Mononuclear cell (primary cell): ENCODE measurements around the gene PRRT1B. TPM values are rescaled to one million over a fixed set of nuclear protein-coding genes. Genes with fewer than 3 reads are reported as not detected.
A peak's percentile ranks its signal among the peaks of the same experiment; 100 is the strongest.
"Not testable (repeated sequence)": the region's sequence is repeated elsewhere in the genome, so short reads cannot be mapped to it uniquely, and the experiment has no call there.

Experiments
- H3K27me3 ChIP-seq: 2 replicates; pipeline ENCODE4 v1.6.0; 2011; ENCODE audit warnings: low read length, control low read depth; ENCODE audit not compliant: insufficient read depth
- H3K4me1 ChIP-seq: 2 replicates; pipeline ENCODE4 v1.5.1; 2011; ENCODE audit warnings: mild to moderate bottlenecking, low read length, control low read depth; ENCODE audit not compliant: insufficient read depth
- H3K4me3 ChIP-seq: 2 replicates; pipeline ENCODE4 v1.5.1; 2011; ENCODE audit warnings: mild to moderate bottlenecking, low read length, moderate library complexity
- H3K9me3 ChIP-seq: 2 replicates; pipeline ENCODE4 v1.5.1; 2011; ENCODE audit warnings: low read depth, mild to moderate bottlenecking, control low read depth, low read length
- total RNA-seq: library from RNA; depleted of rRNA; stranded (reverse); fragments of >200 nt; gene quantifications from one replicate; pipeline ENCODE4 v1.2.3, GENCODE V29; 2012

The PRRT1B gene
- total RNA-seq = not detected

DNA sequence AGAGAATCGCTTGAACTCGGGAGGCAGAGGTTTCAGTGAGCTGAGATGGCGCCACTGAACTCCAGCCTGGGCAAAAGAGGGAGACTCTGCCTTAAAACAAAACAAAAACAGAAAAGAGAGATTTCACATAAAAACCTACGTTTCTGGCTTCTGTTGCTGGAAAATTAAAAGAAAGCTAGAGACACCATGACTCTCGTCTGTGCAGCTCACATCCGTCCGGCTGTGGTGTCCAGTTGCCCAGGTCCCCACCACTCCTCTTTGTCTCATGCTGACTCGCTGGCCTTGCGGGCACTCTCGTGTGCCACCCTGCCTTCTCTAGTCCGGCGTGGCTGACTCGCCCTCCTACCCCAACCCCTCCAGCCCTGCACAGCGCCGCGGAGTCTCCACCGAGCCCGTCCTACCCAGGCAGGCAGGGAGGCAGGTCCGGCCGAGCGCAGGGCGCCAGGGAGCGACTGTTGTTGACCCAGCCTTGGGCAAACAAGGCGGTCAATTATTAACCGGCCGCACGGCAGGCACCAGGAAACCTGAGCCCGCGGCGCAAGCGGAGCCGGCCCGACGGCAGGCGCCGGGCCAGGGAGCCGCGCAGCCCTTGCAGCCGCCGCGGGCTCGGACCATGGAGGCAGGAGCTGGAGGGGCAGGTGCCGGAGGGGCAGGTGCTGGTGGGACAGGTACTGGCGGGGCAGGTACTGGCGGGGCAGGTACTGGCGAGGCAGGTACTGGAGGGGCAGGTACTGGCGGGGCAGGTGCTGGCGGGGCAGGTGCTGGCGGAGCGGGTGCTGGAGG lies at the start of gene PRRT1B:
PRRT1B (plus strand) TSS at position 521 of the 783 bp plus-strand sequence; CDS start at position 614, 93 bp downstream.
- Histone ChIP-seq H3K9me3 (peaks cover 12% of the 10 kb centered on the region), H3K4me3 (no peak within 1 kb of the TSS), H3K4me1 (peaks cover 5% of the 10 kb centered on the region), H3K27me3 (peaks cover 30% of the 10 kb centered on the region)

DNA sequence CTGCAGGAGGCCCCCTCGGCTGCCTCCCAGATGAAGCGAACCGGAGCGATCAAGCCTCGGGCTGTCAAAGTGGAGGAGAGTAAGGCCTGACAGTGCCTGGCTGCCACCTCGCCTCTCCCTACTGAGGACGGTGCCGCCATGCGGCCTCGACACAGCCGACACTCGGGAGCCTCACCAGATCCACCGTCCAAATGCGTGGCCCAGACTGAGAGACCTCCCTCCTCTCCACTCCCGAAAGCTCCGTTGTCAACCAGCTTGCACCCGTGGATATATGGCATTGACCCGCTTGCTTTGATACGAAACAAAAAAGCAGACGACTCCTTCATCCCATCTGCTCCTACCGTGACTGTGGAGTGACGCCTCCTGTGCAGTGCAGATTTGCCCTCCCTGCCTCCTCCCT lies 49.5 kb upstream of the PRRT1B start:
- Histone ChIP-seq H3K4me3 (no peak overlapping the region), H3K9me3 (no peaks in the 10 kb centered on the region), H3K27me3 (no peaks in the 10 kb centered on the region), H3K4me1 (peaks cover 17% of the 10 kb centered on the region)

DNA sequence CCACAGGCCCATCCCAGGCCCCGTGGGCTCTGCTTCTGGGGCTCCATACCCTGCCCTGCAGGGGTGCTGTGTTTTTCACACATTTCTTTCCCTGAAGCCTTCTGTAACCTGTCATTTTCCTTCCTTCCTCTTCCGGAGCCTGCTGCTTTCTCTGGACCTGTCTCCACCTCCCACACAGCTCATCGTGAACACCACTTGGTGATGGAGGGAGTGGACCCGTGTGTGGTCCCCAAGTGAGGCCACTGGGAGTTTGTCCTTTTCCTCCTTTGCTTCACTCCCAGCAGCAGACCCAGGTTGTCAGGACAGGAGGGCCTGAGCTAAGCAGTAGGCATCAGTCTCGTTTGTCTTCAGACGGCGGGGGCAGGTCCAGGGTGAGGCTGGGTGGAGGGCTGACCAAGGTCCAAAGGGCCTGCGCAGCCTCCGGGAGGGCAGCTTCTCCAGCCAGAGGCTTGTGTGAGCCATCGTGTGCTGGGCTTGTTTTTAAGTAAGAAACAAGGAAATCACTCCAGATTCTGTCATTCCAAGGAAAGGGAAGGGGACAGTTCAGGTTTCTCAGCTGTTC lies 48.4 kb upstream of the PRRT1B start:
- Histone ChIP-seq H3K4me1 (peaks cover 29% of the 10 kb centered on the region), H3K9me3 (no peaks in the 10 kb centered on the region), H3K27me3 (no peaks in the 10 kb centered on the region), H3K4me3 (no peak overlapping the region)

DNA sequence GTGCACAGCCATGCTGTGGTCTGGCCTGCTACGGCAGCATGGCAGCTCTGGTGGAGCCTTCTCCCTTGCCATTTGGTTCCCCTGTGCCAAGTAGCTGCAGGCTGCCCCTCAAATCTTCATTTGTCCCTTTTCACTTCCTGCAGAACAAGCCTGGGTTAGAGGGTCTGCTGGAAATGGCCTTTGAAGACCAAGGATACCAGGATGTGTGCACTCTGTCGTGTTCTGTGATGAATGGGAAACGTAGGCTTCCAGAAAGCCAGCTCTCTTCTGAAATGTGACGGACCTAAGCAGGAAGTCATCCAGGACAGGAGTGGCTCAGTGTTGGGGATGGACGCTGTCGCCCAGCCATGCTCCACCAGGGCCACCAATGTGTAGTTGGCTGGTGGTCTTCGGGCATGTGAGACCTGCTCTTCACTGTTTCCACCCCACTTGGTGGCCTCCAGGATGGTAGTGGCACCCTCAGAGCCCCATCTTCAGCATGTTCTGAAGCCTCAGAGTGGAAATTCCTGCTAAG lies 46.0 kb upstream of the PRRT1B start:
- H3K4me3 ChIP-seq = no peak overlapping the region
- no peaks in the 10 kb centered on the region for H3K9me3 ChIP-seq
- peaks cover 49% of the 10 kb centered on the region for H3K4me1 ChIP-seq
- no peaks in the 10 kb centered on the region for H3K27me3 ChIP-seq

DNA sequence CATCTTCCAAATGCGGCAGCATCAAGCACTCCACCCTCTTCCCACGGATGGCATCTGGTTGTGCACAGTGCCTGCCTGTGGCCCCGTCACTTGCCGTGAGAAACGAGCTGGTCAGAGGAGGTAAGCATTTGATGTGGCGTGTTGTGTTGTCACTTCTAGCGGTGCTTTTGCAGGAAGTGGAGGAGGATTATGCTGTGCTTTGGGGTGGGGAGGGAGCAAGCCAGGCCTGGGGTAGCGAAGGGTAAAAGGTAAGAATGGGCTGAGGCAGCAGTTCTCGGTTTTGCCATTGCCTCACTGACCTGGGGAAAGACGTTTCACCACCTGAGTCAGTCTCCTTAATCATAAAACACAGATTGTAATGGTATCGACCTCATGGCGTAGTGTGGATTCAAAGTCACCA lies 44.9 kb upstream of the PRRT1B start:
- no peaks in the 10 kb centered on the region for H3K9me3 ChIP-seq
- H3K27me3 ChIP-seq = no peaks in the 10 kb centered on the region
- no peak overlapping the region for H3K4me3 ChIP-seq
- peaks cover 51% of the 10 kb centered on the region for H3K4me1 ChIP-seq

DNA sequence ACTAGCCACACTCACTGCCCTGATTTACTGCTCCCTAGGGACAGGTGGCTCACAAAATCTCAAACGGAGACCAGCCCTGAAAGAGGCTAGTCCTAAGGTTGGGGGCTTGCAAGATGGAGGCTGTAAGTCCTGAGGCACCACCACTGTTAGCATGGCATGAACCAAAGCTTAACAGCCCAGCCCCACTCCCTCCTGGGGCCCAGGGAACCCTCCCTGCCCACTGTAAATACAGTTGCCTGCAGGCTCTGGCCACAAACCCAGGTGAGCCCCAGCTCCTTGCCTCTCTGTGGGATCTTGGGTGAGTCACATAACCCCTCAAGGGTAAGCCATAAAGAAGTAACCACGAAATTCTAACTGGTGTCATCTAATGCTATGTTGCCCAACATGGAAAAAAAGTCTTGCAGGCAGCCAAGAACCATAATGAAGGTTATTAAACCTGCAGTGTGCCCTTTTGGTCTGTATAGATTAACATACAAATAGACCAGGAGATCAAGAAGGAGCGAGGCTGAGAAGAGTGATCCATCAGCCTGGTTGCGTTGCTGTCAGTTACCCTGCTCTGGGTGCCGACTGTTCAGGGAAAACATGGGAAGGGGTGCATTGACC lies 44.3 kb upstream of the PRRT1B start:
- Histone ChIP-seq H3K4me3 (no peak overlapping the region), H3K27me3 (no peaks in the 10 kb centered on the region), H3K4me1 (peaks cover 51% of the 10 kb centered on the region), H3K9me3 (no peaks in the 10 kb centered on the region)

DNA sequence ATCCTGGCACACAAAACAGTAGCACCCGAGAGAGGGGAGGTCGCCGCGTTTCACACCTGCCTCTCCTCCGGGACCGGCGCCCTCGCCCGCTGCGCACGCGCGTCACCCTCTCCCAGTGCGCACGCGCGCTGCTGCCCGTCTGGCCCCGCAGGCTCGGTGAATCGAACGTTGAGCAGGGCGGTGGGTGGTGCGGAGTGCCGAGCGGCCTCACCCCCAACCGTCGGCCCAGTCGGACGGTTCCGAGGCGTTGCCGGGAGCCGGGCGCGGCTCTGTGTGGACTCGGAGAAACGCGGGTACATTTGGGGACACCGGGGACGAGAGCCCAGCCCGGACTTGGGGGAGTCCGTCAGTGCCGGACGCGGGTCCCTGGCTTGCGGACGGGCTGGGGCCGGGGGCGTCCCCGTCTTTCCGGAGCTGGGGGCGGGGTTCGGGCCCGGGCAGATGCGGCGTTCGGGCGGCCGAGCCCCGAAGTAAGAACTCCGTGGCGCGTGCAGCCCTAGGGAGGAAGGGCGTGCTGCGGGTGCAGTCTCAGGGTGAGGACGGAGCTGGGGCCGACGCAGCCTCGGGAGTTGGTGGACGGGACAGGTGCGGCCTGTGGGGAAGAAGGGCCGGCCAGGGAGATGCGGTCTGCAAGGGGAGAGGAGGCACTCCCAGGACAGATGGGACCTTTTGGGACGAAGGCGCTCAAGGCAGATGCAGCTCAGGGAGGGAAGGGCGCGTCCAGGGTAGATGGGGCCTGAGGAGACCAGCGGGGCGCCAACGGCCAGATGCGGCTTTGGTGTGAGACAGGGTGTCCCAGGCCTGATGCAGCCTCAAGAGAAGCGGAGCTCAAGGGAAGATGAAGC lies 42.3 kb upstream of the PRRT1B start, which contains the start of gene POMT1:
POMT1 (plus strand) TSS at position 138 of the 845 bp plus-strand sequence. CDS start 1,301 bp downstream, outside the sequence.
- Histone ChIP-seq H3K27me3 (no peaks in the 10 kb centered on the region), H3K9me3 (no peaks in the 10 kb centered on the region), H3K4me1 (peaks cover 51% of the 10 kb centered on the region), H3K4me3 (peak within 1 kb of the TSS; percentile 86)

DNA sequence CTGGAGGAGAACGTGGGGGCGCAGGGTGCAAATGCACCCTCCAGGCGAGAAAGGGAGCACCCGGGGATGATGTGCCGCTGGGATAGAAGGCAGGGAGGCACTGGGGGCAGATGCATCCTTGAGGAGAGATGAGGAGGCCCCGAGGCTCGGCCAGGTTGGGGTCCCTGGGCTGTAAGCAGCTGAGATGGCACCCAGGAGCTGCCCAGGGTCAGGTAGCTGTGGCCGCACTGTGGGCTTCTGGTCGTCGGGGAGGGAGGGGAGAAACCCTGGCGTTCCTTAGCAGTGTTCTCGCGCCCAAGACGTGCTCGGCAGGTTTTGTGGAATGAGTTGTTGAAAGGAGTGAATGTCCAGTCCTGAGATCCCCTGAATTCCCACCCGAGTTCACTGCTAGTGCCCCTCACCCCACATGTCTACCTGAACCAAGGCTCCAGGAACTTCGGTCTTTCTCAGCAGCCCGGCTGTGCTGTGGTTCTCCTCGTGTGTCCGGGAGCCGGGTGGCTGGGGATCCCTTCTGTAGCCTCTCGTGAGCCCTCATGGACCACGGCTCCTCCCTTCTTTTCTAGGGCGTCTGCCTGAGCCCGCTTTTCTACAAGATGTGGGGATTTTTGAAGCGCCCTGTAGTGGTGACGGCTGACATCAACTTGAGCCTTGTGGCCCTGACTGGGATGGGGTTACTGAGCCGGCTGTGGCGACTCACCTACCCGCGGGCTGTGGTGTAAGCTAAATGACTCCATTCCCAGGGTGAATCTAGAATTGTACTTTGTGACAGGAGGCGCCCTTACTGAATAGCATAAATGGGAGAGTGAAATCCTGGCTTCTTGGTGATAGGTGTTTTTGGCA lies 41.5 kb upstream of the PRRT1B start:
- peaks cover 51% of the 10 kb centered on the region for H3K4me1 ChIP-seq
- H3K9me3 ChIP-seq = no peaks in the 10 kb centered on the region
- no peaks in the 10 kb centered on the region for H3K27me3 ChIP-seq
- H3K4me3 ChIP-seq = peak overlapping the region; percentile 86

DNA sequence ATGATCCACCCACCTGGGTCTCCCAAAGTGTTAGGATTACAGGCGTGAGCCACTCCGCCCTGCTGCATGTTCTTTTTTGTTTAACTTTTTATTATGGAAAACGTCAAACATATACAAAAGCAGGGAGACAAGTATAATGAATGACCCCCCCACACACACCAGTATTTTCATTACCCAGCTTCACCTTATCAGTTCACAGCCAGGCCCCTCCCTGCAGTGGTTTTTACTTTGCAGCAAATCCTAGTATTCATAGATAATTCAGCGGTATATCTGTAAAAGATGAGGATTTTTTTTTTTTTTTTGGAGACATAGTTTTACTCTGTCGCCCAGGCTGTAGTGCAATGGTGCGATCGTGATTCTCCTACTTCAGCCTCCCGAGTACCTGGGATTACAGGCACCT lies 40.3 kb upstream of the PRRT1B start:
- Histone ChIP-seq H3K27me3 (no peaks in the 10 kb centered on the region), H3K4me3 (no peak overlapping the region), H3K9me3 (no peaks in the 10 kb centered on the region), H3K4me1 (peaks cover 40% of the 10 kb centered on the region)

DNA sequence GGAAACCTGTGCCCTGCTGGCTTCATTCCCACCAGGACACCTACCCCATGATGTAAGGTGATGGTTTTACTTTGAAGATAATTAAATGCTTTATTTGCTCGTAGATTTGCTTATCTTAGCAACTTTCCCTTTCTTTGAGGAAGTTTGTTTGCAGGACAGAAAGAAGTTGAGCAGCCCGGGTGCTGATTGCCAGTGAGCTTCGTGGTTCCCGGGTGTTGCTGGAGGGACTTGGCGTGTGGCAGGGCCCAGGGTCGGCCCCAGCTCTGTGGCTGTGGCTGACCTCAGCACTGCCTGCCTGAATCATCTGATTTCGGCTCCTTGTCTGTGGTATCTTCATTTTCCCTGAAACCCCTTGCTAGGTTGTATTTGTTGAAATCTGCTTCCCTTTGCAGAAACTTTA lies 33.9 kb upstream of the PRRT1B start:
- Histone ChIP-seq H3K27me3 (no peaks in the 10 kb centered on the region), H3K4me3 (no peak overlapping the region), H3K4me1 (no peaks in the 10 kb centered on the region), H3K9me3 (peaks cover 11% of the 10 kb centered on the region)

DNA sequence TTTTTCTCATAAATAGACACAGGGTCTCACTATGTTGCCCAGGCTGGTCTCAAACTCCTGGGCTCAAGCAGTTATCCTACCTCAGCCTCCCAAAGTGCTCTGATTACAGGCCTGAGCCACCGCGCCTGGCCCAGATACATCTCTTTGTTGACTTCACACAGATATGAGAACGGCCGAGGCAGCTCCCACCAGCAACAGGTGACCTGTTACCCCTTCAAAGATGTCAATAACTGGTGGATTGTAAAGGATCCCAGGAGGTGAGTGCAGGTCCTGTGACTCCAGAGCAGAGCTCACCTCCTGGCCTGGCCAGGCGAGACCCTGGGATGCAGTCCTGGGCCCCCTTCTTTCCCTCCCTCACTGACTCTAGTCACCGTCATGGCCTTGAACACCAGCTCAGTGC lies 33.4 kb upstream of the PRRT1B start:
- Histone ChIP-seq H3K27me3 (no peaks in the 10 kb centered on the region), H3K9me3 (peaks cover 11% of the 10 kb centered on the region), H3K4me3 (no peak overlapping the region), H3K4me1 (no peaks in the 10 kb centered on the region)

DNA sequence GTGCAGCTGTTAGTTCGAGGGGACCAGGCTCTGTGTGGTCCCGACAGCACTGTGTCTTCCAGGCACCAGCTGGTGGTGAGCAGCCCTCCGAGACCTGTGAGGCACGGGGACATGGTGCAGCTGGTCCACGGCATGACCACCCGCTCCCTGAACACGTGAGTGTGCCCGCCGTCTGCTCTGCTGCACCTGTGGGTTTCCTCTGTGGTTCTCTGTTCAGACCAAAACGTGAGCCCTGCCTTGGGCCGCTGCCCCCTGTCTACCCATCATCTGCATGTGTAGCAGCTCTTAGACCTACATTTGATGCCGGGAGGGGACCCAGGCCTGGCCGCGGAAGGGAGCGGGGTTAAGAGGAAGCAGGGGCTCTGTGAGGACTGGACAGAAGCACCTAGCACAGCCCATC lies 32.1 kb upstream of the PRRT1B start:
- no peaks in the 10 kb centered on the region for H3K4me1 ChIP-seq
- H3K4me3 ChIP-seq = no peak overlapping the region
- H3K27me3 ChIP-seq = no peaks in the 10 kb centered on the region
- H3K9me3 ChIP-seq = peaks cover 11% of the 10 kb centered on the region

DNA sequence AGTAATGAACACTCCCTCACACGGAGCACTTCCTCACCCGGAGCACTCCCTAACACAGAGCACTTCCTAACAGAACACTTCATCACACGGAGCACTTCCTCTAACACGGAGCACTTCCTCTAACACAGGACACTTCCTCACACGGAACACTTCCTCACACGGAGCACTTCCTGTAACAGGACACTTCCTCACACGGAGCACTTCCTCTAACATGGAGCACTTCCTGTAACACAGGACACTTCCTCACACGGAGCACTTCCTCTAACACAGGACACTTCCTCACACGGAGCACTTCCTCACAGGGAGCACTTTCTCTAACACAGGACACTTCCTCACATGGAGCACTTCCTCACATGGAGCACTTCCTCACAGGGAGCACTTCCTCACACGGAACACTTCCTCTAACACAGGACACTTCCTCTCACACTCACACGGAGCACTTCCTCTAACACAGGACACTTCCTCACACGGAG lies 29.7 kb upstream of the PRRT1B start:
- peaks cover 11% of the 10 kb centered on the region for H3K9me3 ChIP-seq
- H3K4me3 ChIP-seq, H3K27me3 ChIP-seq, H3K4me1 ChIP-seq: not testable (repeated sequence)

DNA sequence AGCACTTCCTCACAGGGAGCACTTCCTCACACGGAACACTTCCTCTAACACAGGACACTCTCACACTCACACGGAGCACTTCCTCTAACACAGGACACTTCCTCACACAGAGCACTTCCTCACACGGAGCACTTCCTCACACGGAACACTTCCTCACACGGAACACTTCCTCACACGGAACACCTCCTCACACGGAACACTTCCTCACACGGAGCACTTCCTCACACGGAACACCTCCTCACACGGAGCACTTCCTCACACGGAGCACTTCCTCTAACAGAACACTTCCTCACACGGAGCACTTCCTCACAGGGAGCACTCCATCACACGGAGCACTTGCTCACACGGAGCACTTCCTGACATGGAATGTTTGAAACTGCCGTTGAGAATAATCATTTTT lies 29.2 kb upstream of the PRRT1B start:
- Histone ChIP-seq H3K4me3 (no peak overlapping the region), H3K27me3 (no peaks in the 10 kb centered on the region), H3K9me3 (peaks cover 11% of the 10 kb centered on the region), H3K4me1 (no peaks in the 10 kb centered on the region)
